Parathyroid adenoma (tissue), 2 donors: ENCODE data around the gene DNAH8.

Experiments used
- H2AFZ ChIP-seq: fragments of 300-600 bp; sonication (generic); one replicate; pipeline ENCODE4 v1.7.0; 2017; ENCODE audit warnings: antibody characterized with exemption, mild to moderate bottlenecking
- H3K27ac ChIP-seq: fragments of 300-600 bp; sonication (generic); one replicate; pipeline ENCODE4 v1.7.0; 2017
- H3K27me3 ChIP-seq: fragments of 300-600 bp; sonication (generic); one replicate; pipeline ENCODE4 v1.7.0; 2017; ENCODE audit warnings: low read length; ENCODE audit not compliant: control insufficient read depth, insufficient read depth
- H3K36me3 ChIP-seq: fragments of 300-600 bp; sonication (generic); one replicate; pipeline ENCODE4 v1.7.0; 2017; ENCODE audit warnings: low read length; ENCODE audit not compliant: control insufficient read depth, insufficient read depth
- H3K4me1 ChIP-seq: fragments of 300-600 bp; sonication (generic); one replicate; pipeline ENCODE4 v1.7.0; 2017; ENCODE audit warnings: control low read depth
- H3K4me2 ChIP-seq: fragments of 300-600 bp; sonication (generic); one replicate; pipeline ENCODE4 v1.7.0; 2017; ENCODE audit warnings: low read length
- H3K4me3 ChIP-seq: fragments of 300-600 bp; sonication (generic); one replicate; pipeline ENCODE4 v1.7.0; 2017; ENCODE audit warnings: low read depth, low read length
- H3K79me2 ChIP-seq: fragments of 300-600 bp; sonication (generic); one replicate; pipeline ENCODE4 v1.7.0; 2017; ENCODE audit warnings: control low read depth
- H3K9ac ChIP-seq: fragments of 300-600 bp; sonication (generic); one replicate; pipeline ENCODE4 v1.7.0; 2017; ENCODE audit warnings: mild to moderate bottlenecking
- H3K9me3 ChIP-seq: fragments of 300-600 bp; sonication (generic); one replicate; pipeline ENCODE4 v1.7.0; 2017; ENCODE audit warnings: low read length; ENCODE audit not compliant: control insufficient read depth
- TF ChIP-seq, protein P1 (sequence below): fragments of 300-600 bp; sonication (generic); IDR thresholded peaks from one replicate; pipeline ENCODE4 v1.7.0; 2017; ENCODE audit warnings: antibody characterized with exemption, mild to moderate bottlenecking
- donor health status: primary hyperparathyroidism.

The DNAH8 gene

DNA sequence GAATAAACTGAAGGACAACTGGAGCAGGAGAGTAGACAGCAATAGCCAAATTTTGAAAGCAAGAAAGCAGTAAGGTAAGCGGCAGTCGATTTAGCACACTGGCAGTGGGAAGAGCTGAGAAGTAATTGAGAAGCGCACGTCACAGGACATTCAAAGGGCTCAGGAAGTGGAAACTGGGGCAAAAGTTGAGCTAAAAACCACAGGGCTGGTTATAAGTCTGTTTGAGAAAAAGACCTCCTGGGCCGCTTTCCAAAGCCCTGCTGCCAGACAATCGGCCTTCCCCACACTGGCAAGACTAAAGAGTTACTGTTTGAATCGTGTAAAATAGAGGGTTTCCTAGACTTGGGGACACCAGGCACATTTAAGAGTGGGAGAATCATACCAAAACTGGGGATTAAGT is 161.4 kb downstream of the DNAH8 start:
- H3K9ac ChIP-seq: no peak overlapping the region
- no peaks in the 10 kb centered on the region for H3K27me3 ChIP-seq
- TF ChIP-seq, protein P1, sequence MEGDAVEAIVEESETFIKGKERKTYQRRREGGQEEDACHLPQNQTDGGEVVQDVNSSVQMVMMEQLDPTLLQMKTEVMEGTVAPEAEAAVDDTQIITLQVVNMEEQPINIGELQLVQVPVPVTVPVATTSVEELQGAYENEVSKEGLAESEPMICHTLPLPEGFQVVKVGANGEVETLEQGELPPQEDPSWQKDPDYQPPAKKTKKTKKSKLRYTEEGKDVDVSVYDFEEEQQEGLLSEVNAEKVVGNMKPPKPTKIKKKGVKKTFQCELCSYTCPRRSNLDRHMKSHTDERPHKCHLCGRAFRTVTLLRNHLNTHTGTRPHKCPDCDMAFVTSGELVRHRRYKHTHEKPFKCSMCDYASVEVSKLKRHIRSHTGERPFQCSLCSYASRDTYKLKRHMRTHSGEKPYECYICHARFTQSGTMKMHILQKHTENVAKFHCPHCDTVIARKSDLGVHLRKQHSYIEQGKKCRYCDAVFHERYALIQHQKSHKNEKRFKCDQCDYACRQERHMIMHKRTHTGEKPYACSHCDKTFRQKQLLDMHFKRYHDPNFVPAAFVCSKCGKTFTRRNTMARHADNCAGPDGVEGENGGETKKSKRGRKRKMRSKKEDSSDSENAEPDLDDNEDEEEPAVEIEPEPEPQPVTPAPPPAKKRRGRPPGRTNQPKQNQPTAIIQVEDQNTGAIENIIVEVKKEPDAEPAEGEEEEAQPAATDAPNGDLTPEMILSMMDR: no peak
- H3K27ac ChIP-seq: no peak overlapping the region
- H3K79me2 ChIP-seq: no peaks in the 10 kb centered on the region
- H3K9me3 ChIP-seq: no peaks in the 10 kb centered on the region
- H3K4me2 ChIP-seq: no peak overlapping the region
- H2AFZ ChIP-seq: no peak overlapping the region
- no peak overlapping the region for H3K4me3 ChIP-seq
- no peaks in the 10 kb centered on the region for H3K4me1 ChIP-seq
- H3K36me3 ChIP-seq: no peaks in the 10 kb centered on the region

- H3K4me3 ChIP-seq: no peak overlapping the region
- H3K9me3 ChIP-seq: no peaks in the 10 kb centered on the region
- no peaks in the 10 kb centered on the region for H3K36me3 ChIP-seq
- TF ChIP-seq, protein P1: no peak
- no peak overlapping the region for H3K9ac ChIP-seq
- H3K79me2 ChIP-seq: no peaks in the 10 kb centered on the region
- H2AFZ ChIP-seq: no peak overlapping the region
- H3K27ac ChIP-seq: no peak overlapping the region
- no peaks in the 10 kb centered on the region for H3K4me1 ChIP-seq
- H3K4me2 ChIP-seq: no peak overlapping the region
- no peaks in the 10 kb centered on the region for H3K27me3 ChIP-seq
Measured at GRCh38 chr6:38877721-38878120, 162.6 kb downstream of the DNAH8 start.

DNA sequence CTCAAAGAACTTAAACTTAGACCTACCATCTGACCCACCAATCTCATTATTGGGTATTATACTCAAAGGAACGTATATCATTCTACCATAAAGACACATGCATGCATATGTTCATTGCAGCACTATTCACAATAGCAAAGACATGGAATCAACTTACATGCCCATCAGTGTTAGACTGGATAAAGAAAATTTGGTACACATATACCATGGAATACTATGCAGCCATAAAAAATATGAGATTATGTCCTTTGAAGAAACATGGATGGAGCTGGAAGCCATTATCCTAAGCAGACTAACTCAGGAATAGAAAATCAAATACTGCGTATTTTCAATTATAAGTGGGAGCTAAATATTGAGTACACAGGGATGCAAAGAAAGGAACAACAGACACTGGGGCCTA is 167.0 kb downstream of the DNAH8 start:
- TF ChIP-seq, protein P1: no peak
- Histone ChIP-seq H3K4me1 (no peaks in the 10 kb centered on the region), H3K36me3 (no peaks in the 10 kb centered on the region), H2AFZ (no peak overlapping the region), H3K79me2 (no peaks in the 10 kb centered on the region), H3K4me3 (no peak overlapping the region), H3K9me3 (no peaks in the 10 kb centered on the region), H3K27me3 (no peaks in the 10 kb centered on the region), H3K27ac (no peak overlapping the region), H3K9ac (no peak overlapping the region), H3K4me2 (no peak overlapping the region)

DNA sequence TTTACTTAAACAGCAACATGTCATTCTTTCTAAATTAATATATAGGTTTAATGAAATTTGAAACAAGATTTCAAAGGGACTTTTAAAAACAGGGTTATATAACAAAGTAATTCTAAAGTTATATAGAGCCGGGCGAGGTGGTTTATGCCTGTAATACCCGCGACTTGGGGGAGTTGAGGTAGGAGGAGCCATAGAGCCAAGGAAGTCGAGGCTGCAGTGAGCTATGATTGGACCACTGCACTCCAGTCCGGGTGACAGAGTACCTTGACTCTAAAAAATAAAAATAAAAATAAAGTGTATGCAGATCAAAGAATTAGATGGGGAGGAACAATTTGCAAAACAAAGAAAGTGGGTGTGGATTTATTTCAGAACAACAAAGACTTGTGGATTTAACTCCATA is 182.4 kb downstream of the DNAH8 start:
- TF ChIP-seq, protein P1: no peak
- Histone ChIP-seq H3K9me3 (no peaks in the 10 kb centered on the region), H3K4me2 (no peak overlapping the region), H3K4me3 (no peak overlapping the region), H2AFZ (no peak overlapping the region), H3K9ac (no peak overlapping the region), H3K79me2 (no peaks in the 10 kb centered on the region), H3K27ac (no peak overlapping the region), H3K36me3 (no peaks in the 10 kb centered on the region), H3K4me1 (no peaks in the 10 kb centered on the region), H3K27me3 (no peaks in the 10 kb centered on the region)

DNA sequence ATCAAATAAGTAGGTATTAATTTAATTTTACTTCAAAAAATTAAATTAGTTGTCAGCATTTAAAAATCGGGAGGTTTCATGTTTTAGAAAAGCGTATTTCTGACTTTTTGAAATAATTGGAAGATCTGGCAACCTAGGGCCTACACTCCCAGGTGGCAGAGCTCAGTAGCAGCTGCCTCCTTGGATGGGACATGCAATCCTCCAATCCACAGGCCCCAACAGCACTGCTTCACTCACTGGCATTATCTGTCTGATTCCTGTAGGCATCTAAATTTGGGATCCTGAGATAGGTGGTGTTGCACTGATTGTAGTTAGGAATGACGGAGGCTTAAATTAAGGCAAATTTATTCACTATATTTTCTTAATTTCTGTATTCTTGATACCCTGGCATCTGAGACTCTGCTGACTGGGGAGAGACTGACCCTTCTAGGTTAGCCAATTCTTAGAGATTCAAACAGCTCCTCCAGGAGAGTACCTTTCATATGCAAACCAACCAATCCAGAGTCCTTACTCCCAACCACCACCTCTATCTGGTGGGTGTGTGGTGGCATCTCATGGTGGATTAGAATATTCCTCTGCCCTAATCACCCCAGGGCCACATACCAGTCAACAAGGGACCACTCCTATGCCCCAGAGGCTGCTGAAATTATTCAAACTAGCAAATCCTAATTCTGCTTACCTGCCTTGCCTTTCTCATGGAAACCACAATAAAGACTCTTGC is 186.9 kb downstream of the DNAH8 start:
- Histone ChIP-seq H3K9ac (no peak overlapping the region), H3K9me3 (no peaks in the 10 kb centered on the region), H3K4me3 (no peak overlapping the region), H3K27me3 (no peaks in the 10 kb centered on the region), H3K4me2 (no peak overlapping the region), H3K4me1 (no peaks in the 10 kb centered on the region), H3K27ac (no peak overlapping the region), H3K36me3 (no peaks in the 10 kb centered on the region), H3K79me2 (no peaks in the 10 kb centered on the region), H2AFZ (no peak overlapping the region)
- TF ChIP-seq, protein P1: no peak
